Osteocyte (in vitro differentiated cells): ENCODE data around the gene NEB. TPM values are rescaled to one million over a fixed set of nuclear protein-coding genes. Genes with fewer than 3 reads are reported as not detected.

Experiments
- DNase-seq: peaks from one replicate; pipeline ENCODE4 v3.0.0; 2021; ENCODE audit warnings: mixed read lengths; ENCODE audit not compliant: unreplicated experiment; ENCODE audit errors: extremely low spot score
- H3K27ac Mint-ChIP-seq: one replicate; pipeline ENCODE4 v1.8.0; 2021; ENCODE audit warnings: mild to moderate bottlenecking, mixed read lengths; ENCODE audit not compliant: unreplicated experiment
- H3K27me3 Mint-ChIP-seq: one replicate; pipeline ENCODE4 v1.8.0; 2021; ENCODE audit warnings: mixed read lengths; ENCODE audit not compliant: unreplicated experiment
- H3K36me3 Mint-ChIP-seq: one replicate; pipeline ENCODE4 v1.8.0; 2021; ENCODE audit warnings: mixed read lengths; ENCODE audit not compliant: unreplicated experiment
- H3K4me1 Mint-ChIP-seq: one replicate; pipeline ENCODE4 v1.8.0; 2021; ENCODE audit warnings: mixed read lengths; ENCODE audit not compliant: unreplicated experiment
- H3K4me3 Mint-ChIP-seq: one replicate; pipeline ENCODE4 v1.8.0; 2021; ENCODE audit warnings: mild to moderate bottlenecking, moderate library complexity, mixed read lengths; ENCODE audit not compliant: unreplicated experiment
- H3K9me3 Mint-ChIP-seq: one replicate; pipeline ENCODE4 v1.8.0; 2021; ENCODE audit warnings: mixed read lengths; ENCODE audit not compliant: unreplicated experiment
- total RNA-seq: library from RNA; stranded (reverse); gene quantifications from 2 replicates; pipeline ENCODE4 v1.2.1, GENCODE V29; 2021
- TF ChIP-seq, protein P1 (sequence below): fragments of 200-600 bp; sonication (generic); IDR thresholded peaks from 2 replicates; pipeline ENCODE4 v1.5.0; 2021; ENCODE audit warnings: antibody characterized with exemption, mild to moderate bottlenecking, moderate library complexity

Gene NEB
- total RNA-seq, 1 donor from 2014 or later: 0.40 TPM

DNA sequence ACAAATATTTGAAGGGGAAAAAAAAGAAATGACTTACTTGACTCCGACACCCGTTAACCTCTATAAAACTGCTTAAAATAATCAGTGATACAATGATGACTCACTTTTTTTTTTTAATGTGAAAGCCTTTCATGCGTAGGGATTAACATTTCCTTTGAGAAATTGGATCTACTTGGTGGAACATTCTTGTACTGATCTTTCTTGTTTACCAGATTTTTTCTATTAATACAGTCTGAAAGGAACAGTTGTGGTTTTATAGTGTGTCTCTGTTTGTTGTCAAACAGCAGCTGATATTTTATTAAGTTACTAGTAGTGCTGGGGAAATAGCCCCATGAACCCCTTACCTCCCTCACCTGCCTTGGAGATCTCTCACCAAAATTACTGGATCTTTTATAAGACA lies 40.2 kb upstream of the NEB start:
- Mint-ChIP-seq H3K4me1 (peaks cover 10% of the 10 kb centered on the region), H3K9me3 (peaks cover 10% of the 10 kb centered on the region), H3K36me3 (peaks cover 46% of the 10 kb centered on the region), H3K27me3 (no peaks in the 10 kb centered on the region), H3K27ac (no peak overlapping the region), H3K4me3 (no peak overlapping the region)
- no peak for DNase-seq
- TF ChIP-seq, protein P1, sequence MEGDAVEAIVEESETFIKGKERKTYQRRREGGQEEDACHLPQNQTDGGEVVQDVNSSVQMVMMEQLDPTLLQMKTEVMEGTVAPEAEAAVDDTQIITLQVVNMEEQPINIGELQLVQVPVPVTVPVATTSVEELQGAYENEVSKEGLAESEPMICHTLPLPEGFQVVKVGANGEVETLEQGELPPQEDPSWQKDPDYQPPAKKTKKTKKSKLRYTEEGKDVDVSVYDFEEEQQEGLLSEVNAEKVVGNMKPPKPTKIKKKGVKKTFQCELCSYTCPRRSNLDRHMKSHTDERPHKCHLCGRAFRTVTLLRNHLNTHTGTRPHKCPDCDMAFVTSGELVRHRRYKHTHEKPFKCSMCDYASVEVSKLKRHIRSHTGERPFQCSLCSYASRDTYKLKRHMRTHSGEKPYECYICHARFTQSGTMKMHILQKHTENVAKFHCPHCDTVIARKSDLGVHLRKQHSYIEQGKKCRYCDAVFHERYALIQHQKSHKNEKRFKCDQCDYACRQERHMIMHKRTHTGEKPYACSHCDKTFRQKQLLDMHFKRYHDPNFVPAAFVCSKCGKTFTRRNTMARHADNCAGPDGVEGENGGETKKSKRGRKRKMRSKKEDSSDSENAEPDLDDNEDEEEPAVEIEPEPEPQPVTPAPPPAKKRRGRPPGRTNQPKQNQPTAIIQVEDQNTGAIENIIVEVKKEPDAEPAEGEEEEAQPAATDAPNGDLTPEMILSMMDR: no peak

DNA sequence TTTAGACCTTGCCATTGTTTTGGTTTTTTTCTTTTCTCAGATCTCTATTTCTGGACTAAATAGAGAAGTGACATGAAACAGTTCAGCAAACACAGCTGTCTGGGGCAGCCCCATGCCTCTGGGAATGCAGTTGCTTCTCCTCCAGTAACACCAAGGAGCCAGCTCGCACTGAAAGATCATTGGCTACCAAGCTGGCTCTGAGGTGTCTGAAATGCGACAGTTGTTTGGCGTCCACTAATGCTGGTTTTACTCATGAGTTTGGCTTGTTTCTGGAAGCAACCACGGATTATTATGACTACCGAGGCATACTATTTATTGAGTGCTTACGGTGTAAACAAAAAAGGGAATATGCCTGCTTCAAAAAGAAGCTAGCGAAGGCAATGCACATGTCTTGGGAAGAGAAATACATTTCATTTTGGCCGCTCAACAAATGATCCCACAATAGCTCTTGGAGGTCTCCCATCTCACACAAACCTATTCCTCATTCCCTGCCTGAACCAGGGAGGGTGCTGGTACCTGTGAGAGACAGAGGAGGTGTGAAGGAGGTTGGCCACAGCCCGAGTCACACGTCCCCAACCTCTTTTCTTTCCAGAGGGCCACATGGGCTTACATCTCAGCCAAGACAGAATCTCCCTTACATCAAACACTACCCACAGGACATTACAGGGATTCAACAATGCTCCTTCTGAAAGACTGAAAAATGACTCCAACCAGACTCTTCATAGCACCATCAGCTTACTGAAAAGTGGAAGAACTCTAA lies 37.5 kb upstream of the NEB start:
- H3K27ac Mint-ChIP-seq: no peak overlapping the region
- no peak for DNase-seq
- peaks cover 10% of the 10 kb centered on the region for H3K4me1 Mint-ChIP-seq
- H3K9me3 Mint-ChIP-seq: peaks cover 7% of the 10 kb centered on the region
- H3K36me3 Mint-ChIP-seq: peaks cover 30% of the 10 kb centered on the region
- no peak overlapping the region for H3K4me3 Mint-ChIP-seq
- no peaks in the 10 kb centered on the region for H3K27me3 Mint-ChIP-seq
- TF ChIP-seq, protein P1: no peak

DNA sequence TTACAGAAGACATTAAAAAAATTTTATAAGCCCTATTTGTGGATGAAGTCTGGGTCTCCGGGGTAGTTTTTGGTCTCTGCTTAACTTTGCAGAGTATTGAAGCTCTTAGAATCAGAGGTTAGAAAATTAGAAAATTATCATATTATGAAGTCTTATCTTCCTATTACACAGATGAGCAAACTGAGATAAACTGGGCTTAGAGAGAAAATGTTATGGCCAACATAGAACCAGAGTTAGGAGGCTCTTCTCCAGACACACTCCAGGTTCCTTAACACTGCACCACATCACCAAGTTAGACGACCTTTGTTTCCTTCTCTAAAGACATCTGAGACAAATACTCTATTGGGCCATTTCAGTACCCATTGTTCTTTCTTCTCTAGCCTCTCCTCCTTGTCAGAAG lies 36.7 kb upstream of the NEB start:
- Mint-ChIP-seq H3K27me3 (no peaks in the 10 kb centered on the region), H3K27ac (no peak overlapping the region), H3K4me1 (peaks cover 17% of the 10 kb centered on the region), H3K9me3 (peaks cover 7% of the 10 kb centered on the region), H3K4me3 (no peak overlapping the region), H3K36me3 (peaks cover 23% of the 10 kb centered on the region)
- TF ChIP-seq, protein P1: no peak
- no peak for DNase-seq

DNA sequence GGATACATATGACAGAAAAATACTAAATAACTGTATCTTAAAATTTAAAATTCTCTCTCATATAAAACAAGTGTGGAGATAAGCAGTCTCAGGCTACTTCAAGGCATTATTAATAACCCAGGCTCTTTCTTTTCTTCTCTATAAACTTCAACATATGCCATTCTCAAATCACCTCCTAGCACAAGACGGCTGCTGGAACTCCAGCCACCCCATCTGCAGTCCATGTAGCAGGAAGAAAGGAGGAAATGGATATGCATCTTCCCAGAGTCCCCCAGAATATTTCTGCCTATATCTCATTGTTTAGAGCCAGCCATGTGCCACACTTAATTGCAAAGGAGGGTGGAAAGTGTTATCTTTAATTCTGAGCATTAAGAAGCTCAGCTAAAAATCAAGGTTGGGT lies 35.3 kb upstream of the NEB start:
- Mint-ChIP-seq H3K9me3 (peaks cover 7% of the 10 kb centered on the region), H3K4me1 (peaks cover 21% of the 10 kb centered on the region), H3K27ac (no peak overlapping the region), H3K36me3 (peaks cover 19% of the 10 kb centered on the region), H3K27me3 (no peaks in the 10 kb centered on the region), H3K4me3 (no peak overlapping the region)
- no peak for DNase-seq
- TF ChIP-seq, protein P1: no peak

DNA sequence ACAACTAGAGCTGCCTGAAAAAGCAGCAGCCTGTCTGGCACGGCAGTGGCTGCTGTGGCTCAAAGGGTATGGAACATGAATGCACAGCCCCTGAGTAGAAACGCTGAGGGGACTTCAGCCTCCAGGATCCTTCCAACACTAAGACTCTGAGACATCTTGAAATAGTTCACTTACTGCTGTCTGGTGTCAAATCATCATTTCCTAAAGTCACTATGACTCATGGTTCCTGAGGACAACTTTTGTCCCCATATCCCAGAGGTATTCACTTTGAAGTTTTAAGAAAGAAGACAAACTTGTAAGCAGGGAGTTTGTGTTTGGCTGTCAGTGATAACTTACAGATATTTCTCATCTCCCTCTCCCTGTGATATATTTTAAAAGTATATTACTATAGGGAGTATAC lies 33.3 kb upstream of the NEB start:
- DNase-seq: no peak
- peaks cover 17% of the 10 kb centered on the region for H3K36me3 Mint-ChIP-seq
- TF ChIP-seq, protein P1: no peak
- no peak overlapping the region for H3K27ac Mint-ChIP-seq
- H3K9me3 Mint-ChIP-seq: peaks cover 7% of the 10 kb centered on the region
- H3K27me3 Mint-ChIP-seq: no peaks in the 10 kb centered on the region
- no peak overlapping the region for H3K4me3 Mint-ChIP-seq
- peaks cover 16% of the 10 kb centered on the region for H3K4me1 Mint-ChIP-seq
